ENCODE data around the gene IGF2BP2. TPM values are rescaled to one million over a fixed set of nuclear protein-coding genes. Genes with fewer than 3 reads are reported as not detected.

The IGF2BP2 gene
- total RNA-seq, 1 donor from 2014 or later, result 17.9 TPM

GRCh38 chr3:185827595-185828344 is 2.9 kb upstream of the IGF2BP2 start:
- Histone ChIP-seq H3K4me3 (no peak overlapping the region), H3K27me3 (ENCODE audit: low read depth) (peaks cover 24% of the 10 kb centered on the region), H3K4me1 (peaks cover 35% of the 10 kb centered on the region), H3K9me3 (replicated peaks) (no peaks in the 10 kb centered on the region), H3K36me3 (no peaks in the 10 kb centered on the region), H3K27ac (replicated peaks) (no peak overlapping the region)
- intact Hi-C loops (cut with micrococcal nuclease), result no loop called here
- TF ChIP-seq, protein P1, sequence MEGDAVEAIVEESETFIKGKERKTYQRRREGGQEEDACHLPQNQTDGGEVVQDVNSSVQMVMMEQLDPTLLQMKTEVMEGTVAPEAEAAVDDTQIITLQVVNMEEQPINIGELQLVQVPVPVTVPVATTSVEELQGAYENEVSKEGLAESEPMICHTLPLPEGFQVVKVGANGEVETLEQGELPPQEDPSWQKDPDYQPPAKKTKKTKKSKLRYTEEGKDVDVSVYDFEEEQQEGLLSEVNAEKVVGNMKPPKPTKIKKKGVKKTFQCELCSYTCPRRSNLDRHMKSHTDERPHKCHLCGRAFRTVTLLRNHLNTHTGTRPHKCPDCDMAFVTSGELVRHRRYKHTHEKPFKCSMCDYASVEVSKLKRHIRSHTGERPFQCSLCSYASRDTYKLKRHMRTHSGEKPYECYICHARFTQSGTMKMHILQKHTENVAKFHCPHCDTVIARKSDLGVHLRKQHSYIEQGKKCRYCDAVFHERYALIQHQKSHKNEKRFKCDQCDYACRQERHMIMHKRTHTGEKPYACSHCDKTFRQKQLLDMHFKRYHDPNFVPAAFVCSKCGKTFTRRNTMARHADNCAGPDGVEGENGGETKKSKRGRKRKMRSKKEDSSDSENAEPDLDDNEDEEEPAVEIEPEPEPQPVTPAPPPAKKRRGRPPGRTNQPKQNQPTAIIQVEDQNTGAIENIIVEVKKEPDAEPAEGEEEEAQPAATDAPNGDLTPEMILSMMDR (IDR thresholded peaks at IDR 0.05; ENCODE audit: borderline replicate concordance), result no peak
- DNase-seq, result no peak

GRCh38 chr3:185825639-185826481 is 1.0 kb upstream of the IGF2BP2 start:
- H3K9me3 ChIP-seq (replicated peaks), result no peaks in the 10 kb centered on the region
- peak overlapping the region; percentile 88 for H3K4me3 ChIP-seq
- intact Hi-C loops (cut with micrococcal nuclease), result no loop called here
- H3K27ac ChIP-seq (replicated peaks), result peak overlapping the region; percentile 82
- no peaks in the 10 kb centered on the region for H3K36me3 ChIP-seq
- DNase-seq, result peak; percentile 36
- H3K4me1 ChIP-seq, result peaks cover 49% of the 10 kb centered on the region
- H3K27me3 ChIP-seq (ENCODE audit: low read depth), result peaks cover 27% of the 10 kb centered on the region
- TF ChIP-seq, protein P1 (IDR thresholded peaks at IDR 0.05; ENCODE audit: borderline replicate concordance), result no peak

DNA sequence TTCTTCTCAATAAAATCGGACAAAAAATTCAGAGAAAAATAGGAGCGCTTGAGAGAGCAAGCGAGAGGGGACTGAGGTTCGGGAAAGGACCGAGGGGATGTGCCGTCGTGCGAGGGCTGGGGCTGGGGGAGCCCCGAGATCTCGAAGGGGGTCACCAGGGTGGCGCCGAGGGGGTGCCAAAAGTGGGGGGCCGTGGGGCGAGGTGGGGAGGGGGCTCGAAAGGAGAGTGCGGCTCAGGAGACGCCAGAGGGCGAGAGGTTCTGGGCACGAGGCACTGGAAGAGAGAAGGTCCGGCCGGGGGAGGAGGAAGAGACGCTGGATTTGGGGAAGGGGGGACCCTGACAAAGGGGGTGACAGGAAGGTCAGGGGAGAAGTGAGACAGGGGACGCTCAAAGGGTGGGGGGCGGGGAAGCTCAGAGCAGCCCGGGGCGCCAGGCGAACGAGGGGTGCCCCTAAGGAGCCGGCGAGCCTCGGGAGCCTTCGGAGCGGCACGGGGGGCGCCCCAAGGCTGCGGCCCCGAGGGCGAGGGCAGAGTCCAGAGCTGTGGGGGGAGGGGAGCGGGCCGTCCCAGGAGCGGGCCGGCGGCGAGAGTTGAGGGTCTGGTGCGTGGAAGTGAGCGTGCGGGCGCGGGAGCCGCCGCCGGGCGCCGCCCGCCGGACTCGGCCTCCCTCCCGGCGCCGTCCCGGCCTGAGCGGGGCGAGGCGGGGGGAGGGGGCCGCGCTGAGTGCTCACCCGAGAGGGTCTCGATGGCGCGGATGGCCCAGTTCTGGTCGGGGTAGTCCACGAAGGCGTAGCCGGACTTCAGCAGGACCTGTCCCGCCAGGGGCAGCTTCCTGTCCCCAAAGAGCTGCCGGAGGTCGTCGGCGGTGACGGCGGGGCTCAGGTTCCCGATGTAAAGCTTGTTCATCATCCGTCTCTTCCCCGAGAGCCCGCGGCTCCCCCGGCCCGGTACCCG is 514 bp downstream of the IGF2BP2 start:
- Histone ChIP-seq H3K9me3 (replicated peaks) (no peaks in the 10 kb centered on the region), H3K27me3 (ENCODE audit: low read depth) (peaks cover 38% of the 10 kb centered on the region), H3K36me3 (no peaks in the 10 kb centered on the region), H3K27ac (replicated peaks) (peak overlapping the region; percentile 82), H3K4me3 (peak overlapping the region; percentile 88), H3K4me1 (peaks cover 53% of the 10 kb centered on the region)
- intact Hi-C loops (cut with micrococcal nuclease), result no loop called here
- TF ChIP-seq, protein P1 (IDR thresholded peaks at IDR 0.05; ENCODE audit: borderline replicate concordance), result no peak
- DNase-seq, result peak; percentile 19

- no peaks in the 10 kb centered on the region for H3K36me3 ChIP-seq
- TF ChIP-seq, protein P1 (IDR thresholded peaks at IDR 0.05; ENCODE audit: borderline replicate concordance), result no peak
- peaks cover 38% of the 10 kb centered on the region for H3K27me3 ChIP-seq (ENCODE audit: low read depth)
- DNase-seq, result peak; percentile 40
- peaks cover 53% of the 10 kb centered on the region for H3K4me1 ChIP-seq
- H3K9me3 ChIP-seq (replicated peaks), result no peaks in the 10 kb centered on the region
- intact Hi-C loops (cut with micrococcal nuclease), result no loop called here
- H3K27ac ChIP-seq (replicated peaks), result peak overlapping the region; percentile 82
- peak overlapping the region; percentile 88 for H3K4me3 ChIP-seq
These were observed 1.5 kb downstream of the IGF2BP2 start for GRCh38 chr3:185823078-185824044.
